Activated T-helper 1 cell treated with anti-CD3 and anti-CD28 coated beads, Interleukin-12 subunit alpha, Interleukin-12 subunit beta, Interleukin-2, Interleukin-4 antibody, amounts not matched to agents 30 ng/mL and 10 ng/mL and 1 ng/mL, durations not matched to agents 14 hours and 24 hours and 36 hours (primary cell): ENCODE measurements around the gene VPS18. TPM values are rescaled to one million over a fixed set of nuclear protein-coding genes. Genes with fewer than 3 reads are reported as not detected.
A peak's percentile ranks its signal among the peaks of the same experiment; 100 is the strongest.

ENCODE experiments used
- DNase-seq: peaks from one replicate; pipeline ENCODE4 v3.0.0; 2021; ENCODE audit warnings: low spot score
- H3K27ac Mint-ChIP-seq: one replicate; pipeline ENCODE4 v1.8.0; 2021; ENCODE audit warnings: mild to moderate bottlenecking, mixed read lengths
- H3K27me3 Mint-ChIP-seq: one replicate; pipeline ENCODE4 v1.8.0; 2022; ENCODE audit warnings: mild to moderate bottlenecking, moderate library complexity, mixed read lengths; ENCODE audit not compliant: insufficient read depth
- H3K36me3 Mint-ChIP-seq: one replicate; pipeline ENCODE4 v1.8.0; 2021; ENCODE audit warnings: low read depth, mixed read lengths
- H3K4me1 Mint-ChIP-seq: one replicate; pipeline ENCODE4 v1.8.0; 2021; ENCODE audit warnings: low read depth, mixed read lengths
- H3K4me3 Mint-ChIP-seq: one replicate; pipeline ENCODE4 v1.8.0; 2021; ENCODE audit warnings: mild to moderate bottlenecking, moderate library complexity, mixed read lengths
- H3K9me3 Mint-ChIP-seq: one replicate; pipeline ENCODE4 v1.8.0; 2021; ENCODE audit warnings: mixed read lengths
- intact Hi-C: fragments of 100-400 bp; cut with micrococcal nuclease; formaldehyde crosslinking; loops from one replicate; pipeline ENCODE4 v1.15.1; 2024
- total RNA-seq: library from RNA; stranded (reverse); gene quantifications from 2 replicates; pipeline ENCODE4 v1.2.3, GENCODE V29; 2022

VPS18 gene
- total RNA-seq, 1 donor from 2014 or later, result 16.7 TPM

DNA sequence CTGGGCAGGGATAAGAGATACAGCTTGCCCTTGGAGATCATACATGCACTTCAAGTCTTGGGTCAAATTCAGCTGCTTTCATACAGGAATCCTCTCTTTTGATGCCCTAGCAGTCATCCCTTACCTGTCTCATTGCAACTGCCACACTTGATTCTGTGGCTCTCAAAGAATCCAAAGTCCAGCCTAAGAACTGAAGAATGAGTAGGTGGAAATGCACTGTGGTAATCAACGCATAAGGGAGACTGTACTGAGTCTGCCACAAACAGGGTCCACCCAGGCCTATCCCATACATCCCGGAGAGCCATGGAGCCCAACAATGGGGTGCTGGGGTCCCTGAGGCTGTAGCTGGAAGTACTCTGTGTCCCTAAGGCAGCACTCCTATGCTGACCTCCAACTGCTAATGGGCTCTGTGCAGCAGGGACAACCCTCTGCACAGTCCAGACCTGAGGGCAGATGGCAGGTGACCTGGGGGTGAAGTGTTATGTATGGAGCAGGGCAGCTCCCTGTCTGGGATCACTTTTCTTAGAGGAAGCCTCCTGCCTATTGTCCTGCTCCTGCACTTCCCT is 1.7 kb upstream of the VPS18 start:
- no peak overlapping the region for H3K27ac Mint-ChIP-seq
- no peak for DNase-seq
- intact Hi-C loops, result loop anchor here (5.0 kb wide), 3 partner anchors 50 to 325 kb away; partner anchors contain the start of genes CCDC32, KNL1, RPUSD2 and SPINT1
- H3K4me1 Mint-ChIP-seq, result peaks cover 38% of the 10 kb centered on the region
- H3K27me3 Mint-ChIP-seq, result peaks cover 4% of the 10 kb centered on the region
- H3K4me3 Mint-ChIP-seq, result peak overlapping the region; percentile 51
- peaks cover 7% of the 10 kb centered on the region for H3K36me3 Mint-ChIP-seq
- no peaks in the 10 kb centered on the region for H3K9me3 Mint-ChIP-seq

DNA sequence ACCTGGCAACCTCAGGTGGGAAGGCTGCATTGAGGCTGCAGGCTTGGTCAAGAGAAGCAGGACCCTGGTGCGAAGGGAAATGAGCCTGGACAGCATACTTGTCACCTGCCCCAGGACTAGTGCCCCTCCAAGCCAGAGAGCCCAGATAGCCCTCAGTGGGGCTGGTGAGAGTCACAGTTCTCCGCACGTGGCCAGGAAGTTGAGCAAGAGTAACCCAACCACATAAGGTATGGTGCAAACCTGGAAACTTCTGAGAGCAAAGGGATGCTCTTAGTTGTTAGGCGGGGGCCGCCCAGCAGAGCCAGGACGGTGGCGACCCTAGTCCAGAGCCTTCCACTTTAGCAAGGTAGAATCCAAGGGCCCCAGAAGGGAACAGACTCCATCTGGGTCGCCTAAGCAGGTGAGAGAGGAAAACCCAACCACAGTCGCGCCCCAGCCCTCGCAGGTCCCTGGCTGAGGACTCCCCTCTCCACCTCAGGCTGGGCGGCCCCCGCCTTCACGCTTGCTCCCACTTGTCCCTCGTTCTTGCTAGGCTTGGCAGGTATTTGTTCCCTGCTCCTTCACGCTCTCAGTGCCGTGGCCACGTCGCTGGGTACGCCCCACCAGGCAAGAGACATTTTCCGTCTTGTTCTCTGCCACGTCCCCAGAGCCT is 1.1 kb upstream of the VPS18 start:
- Mint-ChIP-seq H3K27ac (peak overlapping the region; percentile 92), H3K4me1 (peaks cover 38% of the 10 kb centered on the region), H3K27me3 (peaks cover 4% of the 10 kb centered on the region), H3K4me3 (peak overlapping the region; percentile 97), H3K36me3 (peaks cover 10% of the 10 kb centered on the region), H3K9me3 (no peaks in the 10 kb centered on the region)
- no peak for DNase-seq
- intact Hi-C loops, result loop anchor here (5.0 kb wide), 3 partner anchors 51 to 326 kb away; partner anchors contain the start of genes CCDC32, KNL1, RPUSD2 and SPINT1

DNA sequence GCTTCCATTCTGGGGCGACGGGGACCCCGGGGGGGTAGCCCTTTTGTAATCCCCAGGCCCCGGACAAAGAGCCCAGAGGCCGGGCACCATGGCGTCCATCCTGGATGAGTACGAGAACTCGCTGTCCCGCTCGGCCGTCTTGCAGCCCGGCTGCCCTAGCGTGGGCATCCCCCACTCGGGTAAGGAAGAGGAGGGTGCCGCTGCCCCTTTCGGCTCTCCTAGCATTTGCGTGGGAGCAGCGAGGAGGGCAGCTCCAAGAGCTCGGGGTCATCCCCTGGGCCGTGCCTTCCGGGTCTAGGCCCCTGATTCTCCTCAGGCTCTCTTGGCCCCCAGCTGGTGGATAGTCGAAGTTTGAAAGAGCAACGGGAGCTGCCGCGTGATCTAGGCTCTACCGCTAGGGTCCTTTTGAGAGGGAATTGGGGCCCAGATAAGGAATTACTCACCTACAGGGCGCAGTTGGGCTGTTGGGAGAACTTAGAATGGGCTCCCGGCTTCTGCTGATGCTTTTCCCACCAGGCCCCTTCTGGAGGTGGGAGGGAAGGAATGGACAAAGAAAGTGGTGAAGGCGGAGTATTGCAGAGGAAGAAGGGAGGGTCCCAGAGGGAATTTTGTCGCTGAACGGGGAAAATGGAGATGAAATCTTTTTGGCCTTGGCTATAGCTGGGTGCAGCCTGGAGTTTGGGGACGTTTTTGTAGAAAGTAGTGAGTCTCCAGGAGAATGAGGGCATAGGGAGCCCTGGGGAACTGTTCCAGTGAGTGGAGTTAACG is 615 bp downstream of the VPS18 start:
- Mint-ChIP-seq H3K27me3 (peaks cover 4% of the 10 kb centered on the region), H3K27ac (peak overlapping the region; percentile 92), H3K4me3 (peak overlapping the region; percentile 97), H3K9me3 (no peaks in the 10 kb centered on the region), H3K4me1 (peaks cover 38% of the 10 kb centered on the region), H3K36me3 (peaks cover 10% of the 10 kb centered on the region)
- peak; percentile 60 for DNase-seq
- intact Hi-C loops, result loop anchor here (1.0 to 5.0 kb wide), 14 partner anchors 9 to 336 kb away; partner anchors contain the start of genes CCDC32, CHP1, DNAJC17 and EXD1

DNA sequence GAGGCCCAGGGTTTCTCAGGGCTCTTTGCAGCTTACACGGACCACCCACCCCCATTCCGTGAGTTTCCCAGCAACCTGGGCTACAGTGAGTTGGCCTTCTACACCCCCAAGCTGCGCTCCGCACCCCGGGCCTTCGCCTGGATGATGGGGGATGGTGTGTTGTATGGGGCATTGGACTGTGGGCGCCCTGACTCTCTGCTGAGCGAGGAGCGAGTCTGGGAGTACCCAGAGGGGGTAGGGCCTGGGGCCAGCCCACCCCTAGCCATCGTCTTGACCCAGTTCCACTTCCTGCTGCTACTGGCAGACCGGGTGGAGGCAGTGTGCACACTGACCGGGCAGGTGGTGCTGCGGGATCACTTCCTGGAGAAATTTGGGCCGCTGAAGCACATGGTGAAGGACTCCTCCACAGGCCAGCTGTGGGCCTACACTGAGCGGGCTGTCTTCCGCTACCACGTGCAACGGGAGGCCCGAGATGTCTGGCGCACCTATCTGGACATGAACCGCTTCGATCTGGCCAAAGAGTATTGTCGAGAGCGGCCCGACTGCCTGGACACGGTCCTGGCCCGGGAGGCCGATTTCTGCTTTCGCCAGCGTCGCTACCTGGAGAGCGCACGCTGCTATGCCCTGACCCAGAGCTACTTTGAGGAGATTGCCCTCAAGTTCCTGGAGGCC is 5.4 kb downstream of the VPS18 start:
- no peak overlapping the region for H3K4me3 Mint-ChIP-seq
- no peak for DNase-seq
- H3K27ac Mint-ChIP-seq, result no peak overlapping the region
- no peaks in the 10 kb centered on the region for H3K9me3 Mint-ChIP-seq
- H3K36me3 Mint-ChIP-seq, result peaks cover 34% of the 10 kb centered on the region
- H3K27me3 Mint-ChIP-seq, result no peaks in the 10 kb centered on the region
- intact Hi-C loops, result no loop called here
- peaks cover 36% of the 10 kb centered on the region for H3K4me1 Mint-ChIP-seq

DNA sequence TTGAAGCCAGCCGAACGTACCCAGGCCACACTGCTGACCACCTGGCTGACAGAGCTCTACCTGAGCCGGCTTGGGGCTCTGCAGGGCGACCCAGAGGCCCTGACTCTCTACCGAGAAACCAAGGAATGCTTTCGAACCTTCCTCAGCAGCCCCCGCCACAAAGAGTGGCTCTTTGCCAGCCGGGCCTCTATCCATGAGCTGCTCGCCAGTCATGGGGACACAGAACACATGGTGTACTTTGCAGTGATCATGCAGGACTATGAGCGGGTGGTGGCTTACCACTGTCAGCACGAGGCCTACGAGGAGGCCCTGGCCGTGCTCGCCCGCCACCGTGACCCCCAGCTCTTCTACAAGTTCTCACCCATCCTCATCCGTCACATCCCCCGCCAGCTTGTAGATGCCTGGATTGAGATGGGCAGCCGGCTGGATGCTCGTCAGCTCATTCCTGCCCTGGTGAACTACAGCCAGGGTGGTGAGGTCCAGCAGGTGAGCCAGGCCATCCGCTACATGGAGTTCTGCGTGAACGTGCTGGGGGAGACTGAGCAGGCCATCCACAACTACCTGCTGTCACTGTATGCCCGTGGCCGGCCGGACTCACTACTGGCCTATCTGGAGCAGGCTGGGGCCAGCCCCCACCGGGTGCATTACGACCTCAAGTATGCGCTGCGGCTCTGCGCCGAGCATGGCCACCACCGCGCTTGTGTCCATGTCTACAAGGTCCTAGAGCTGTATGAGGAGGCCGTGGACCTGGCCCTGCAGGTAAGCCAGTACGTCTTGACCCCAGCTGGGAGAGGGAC is 6.2 kb downstream of the VPS18 start:
- Mint-ChIP-seq H3K36me3 (peaks cover 35% of the 10 kb centered on the region), H3K27me3 (no peaks in the 10 kb centered on the region), H3K9me3 (no peaks in the 10 kb centered on the region), H3K27ac (no peak overlapping the region), H3K4me3 (no peak overlapping the region), H3K4me1 (peaks cover 29% of the 10 kb centered on the region)
- intact Hi-C loops, result no loop called here
- DNase-seq, result no peak

GRCh38 chr15:40901053-40901443 is 6.8 kb downstream of the VPS18 start:
- Mint-ChIP-seq H3K4me3 (no peak overlapping the region), H3K27me3 (no peaks in the 10 kb centered on the region), H3K36me3 (peaks cover 33% of the 10 kb centered on the region), H3K9me3 (no peaks in the 10 kb centered on the region), H3K4me1 (peaks cover 23% of the 10 kb centered on the region), H3K27ac (no peak overlapping the region)
- DNase-seq, result no peak
- intact Hi-C loops, result no loop called here

DNA sequence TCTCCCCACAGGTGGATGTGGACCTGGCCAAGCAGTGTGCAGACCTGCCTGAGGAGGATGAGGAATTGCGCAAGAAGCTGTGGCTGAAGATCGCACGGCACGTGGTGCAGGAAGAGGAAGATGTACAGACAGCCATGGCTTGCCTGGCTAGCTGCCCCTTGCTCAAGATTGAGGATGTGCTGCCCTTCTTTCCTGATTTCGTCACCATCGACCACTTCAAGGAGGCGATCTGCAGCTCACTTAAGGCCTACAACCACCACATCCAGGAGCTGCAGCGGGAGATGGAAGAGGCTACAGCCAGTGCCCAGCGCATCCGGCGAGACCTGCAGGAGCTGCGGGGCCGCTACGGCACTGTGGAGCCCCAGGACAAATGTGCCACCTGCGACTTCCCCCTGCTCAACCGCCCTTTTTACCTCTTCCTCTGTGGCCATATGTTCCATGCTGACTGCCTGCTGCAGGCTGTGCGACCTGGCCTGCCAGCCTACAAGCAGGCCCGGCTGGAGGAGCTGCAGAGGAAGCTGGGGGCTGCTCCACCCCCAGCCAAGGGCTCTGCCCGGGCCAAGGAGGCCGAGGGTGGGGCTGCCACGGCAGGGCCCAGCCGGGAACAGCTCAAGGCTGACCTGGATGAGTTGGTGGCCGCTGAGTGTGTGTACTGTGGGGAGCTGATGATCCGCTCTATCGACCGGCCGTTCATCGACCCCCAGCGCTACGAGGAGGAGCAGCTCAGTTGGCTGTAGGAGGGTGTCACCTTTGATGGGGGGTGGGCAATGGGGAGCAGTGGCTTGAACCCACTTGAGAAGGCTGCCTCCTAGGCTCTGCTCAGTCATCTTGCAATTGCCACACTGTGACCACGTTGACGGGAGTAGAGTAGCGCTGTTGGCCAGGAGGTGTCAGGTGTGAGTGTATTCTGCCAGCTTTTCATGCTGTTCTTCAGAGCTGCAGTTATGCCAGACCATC is 8.6 kb downstream of the VPS18 start:
- no peak for DNase-seq
- Mint-ChIP-seq H3K27ac (no peak overlapping the region), H3K4me1 (peaks cover 27% of the 10 kb centered on the region), H3K36me3 (peaks cover 28% of the 10 kb centered on the region), H3K9me3 (no peaks in the 10 kb centered on the region), H3K27me3 (no peaks in the 10 kb centered on the region), H3K4me3 (no peak overlapping the region)
- intact Hi-C loops, result no loop called here

DNA sequence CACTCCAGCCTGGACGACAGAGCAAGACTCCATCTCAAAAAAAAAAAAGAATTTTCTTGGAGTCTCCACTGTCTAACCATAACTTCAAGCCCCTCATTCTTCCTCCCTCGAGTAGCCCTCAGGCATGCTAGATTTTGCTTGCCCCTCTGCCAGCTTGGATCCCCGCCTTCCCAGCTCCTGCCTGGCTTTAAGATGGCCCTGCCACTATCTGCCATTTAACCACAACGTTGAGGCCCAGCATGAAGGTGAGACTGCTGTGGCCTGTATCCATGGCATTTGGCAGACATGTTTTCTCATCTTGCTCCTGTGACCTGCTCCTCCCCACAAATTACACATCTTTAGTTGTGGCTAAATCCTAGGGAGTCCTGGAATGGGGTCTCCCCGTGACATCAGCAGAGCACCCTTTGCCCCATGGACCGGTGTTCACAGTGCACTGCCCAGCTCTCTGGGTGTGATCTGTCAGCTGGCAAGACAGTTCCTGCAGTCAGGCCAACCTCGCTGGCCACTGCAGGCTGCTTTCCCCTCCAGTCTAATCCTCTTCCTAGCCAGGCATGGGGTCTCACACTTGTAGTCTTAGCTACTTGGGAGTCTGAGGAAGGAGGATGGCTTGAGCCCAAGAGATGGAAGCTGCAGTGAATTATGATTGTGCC is 10.4 kb downstream of the VPS18 start:
- Mint-ChIP-seq H3K27ac (no peak overlapping the region), H3K4me1 (peaks cover 27% of the 10 kb centered on the region)
- intact Hi-C loops, result loop anchor here (1.0 to 5.0 kb wide), 6 partner anchors 10 to 428 kb away; partner anchors contain the start of genes CHAC1, NUSAP1, OIP5 and VPS18

GRCh38 chr15:40906091-40906990 is 12.1 kb downstream of the VPS18 start:
- Mint-ChIP-seq H3K27me3 (no peaks in the 10 kb centered on the region), H3K27ac (no peak overlapping the region), H3K4me1 (peaks cover 21% of the 10 kb centered on the region), H3K36me3 (peaks cover 21% of the 10 kb centered on the region), H3K9me3 (no peaks in the 10 kb centered on the region), H3K4me3 (no peak overlapping the region)
- DNase-seq, result peak; percentile 55
- intact Hi-C loops, result loop anchor here (5.0 kb wide), 1 partner anchor 36 kb away; no protein-coding TSS in a partner anchor

More for the DNA sequence above, 10.4 kb downstream of the VPS18 start:
- Mint-ChIP-seq H3K36me3 (peaks cover 27% of the 10 kb centered on the region), H3K4me3 (no peak overlapping the region), H3K9me3 (no peaks in the 10 kb centered on the region), H3K27me3 (no peaks in the 10 kb centered on the region)
- no peak for DNase-seq
